GM18526 (cell line): Measurements from ENCODE around the gene CAMSAP2.

ENCODE experiments used
- POLR2A ChIP-seq: IDR thresholded peaks from 3 replicates; pipeline ENCODE4 v1.6.1; 2011; ENCODE audit not compliant: insufficient read length; ENCODE audit errors: extremely low read depth

CAMSAP2 gene, protein sequence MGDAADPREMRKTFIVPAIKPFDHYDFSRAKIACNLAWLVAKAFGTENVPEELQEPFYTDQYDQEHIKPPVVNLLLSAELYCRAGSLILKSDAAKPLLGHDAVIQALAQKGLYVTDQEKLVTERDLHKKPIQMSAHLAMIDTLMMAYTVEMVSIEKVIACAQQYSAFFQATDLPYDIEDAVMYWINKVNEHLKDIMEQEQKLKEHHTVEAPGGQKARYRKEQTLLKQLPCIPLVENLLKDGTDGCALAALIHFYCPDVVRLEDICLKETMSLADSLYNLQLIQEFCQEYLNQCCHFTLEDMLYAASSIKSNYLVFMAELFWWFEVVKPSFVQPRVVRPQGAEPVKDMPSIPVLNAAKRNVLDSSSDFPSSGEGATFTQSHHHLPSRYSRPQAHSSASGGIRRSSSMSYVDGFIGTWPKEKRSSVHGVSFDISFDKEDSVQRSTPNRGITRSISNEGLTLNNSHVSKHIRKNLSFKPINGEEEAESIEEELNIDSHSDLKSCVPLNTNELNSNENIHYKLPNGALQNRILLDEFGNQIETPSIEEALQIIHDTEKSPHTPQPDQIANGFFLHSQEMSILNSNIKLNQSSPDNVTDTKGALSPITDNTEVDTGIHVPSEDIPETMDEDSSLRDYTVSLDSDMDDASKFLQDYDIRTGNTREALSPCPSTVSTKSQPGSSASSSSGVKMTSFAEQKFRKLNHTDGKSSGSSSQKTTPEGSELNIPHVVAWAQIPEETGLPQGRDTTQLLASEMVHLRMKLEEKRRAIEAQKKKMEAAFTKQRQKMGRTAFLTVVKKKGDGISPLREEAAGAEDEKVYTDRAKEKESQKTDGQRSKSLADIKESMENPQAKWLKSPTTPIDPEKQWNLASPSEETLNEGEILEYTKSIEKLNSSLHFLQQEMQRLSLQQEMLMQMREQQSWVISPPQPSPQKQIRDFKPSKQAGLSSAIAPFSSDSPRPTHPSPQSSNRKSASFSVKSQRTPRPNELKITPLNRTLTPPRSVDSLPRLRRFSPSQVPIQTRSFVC (N-terminal part only)

DNA sequence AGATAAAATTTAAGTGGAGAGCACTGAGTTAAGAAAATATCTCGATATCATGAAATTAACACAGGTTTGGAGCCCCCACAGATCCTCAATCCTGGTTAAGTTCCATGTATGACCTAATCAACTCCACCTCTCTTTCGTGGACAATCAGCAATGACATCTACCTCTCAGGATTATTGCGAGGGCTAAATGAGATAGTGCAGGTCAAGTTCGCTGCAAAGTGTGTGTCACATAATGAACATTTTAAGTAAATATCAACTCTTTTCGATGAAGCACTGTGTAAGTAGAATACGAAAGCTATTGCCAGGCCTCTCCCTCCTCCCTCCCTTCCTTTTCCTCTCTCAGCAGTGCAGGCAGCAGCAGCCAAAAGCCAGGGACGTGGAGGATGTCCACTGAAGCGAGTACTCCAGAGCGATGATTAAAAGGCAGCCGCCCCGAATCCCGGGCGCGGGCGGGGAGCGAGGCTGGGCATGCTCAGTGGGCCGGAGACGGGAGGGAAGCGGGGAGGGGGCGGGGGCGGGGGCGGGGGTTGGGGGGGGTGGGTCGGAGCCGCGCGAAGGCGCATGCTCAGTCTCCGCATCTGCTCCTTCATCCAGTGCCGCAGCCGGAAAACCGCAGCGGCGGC is at the start of gene CAMSAP2:
Gene CAMSAP2 (plus strand): TSS at position 567 of the 622 bp plus-strand sequence. CDS start 935 bp downstream, outside the sequence.
- TF ChIP-seq POLR2A = peak; percentile 34

DNA sequence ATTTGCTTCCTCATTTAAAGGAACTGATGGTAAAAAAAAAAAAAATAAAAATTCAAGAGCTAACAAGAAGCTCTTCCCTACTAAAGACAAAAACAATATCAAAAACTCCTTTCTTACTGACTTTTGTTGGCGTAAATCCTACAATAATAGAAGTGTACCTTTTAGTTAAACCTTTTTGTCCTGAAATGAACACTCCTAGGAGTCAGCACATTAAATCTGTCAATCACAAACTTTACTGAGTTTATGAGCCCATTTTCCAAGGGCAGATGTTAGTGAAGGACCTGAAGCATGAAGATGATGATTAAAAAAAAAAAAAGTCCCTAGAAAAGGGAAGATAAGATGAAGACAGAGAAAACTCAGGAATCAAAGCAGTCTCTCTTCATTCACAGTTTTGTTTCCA is 46.4 kb upstream of the CAMSAP2 start:
- no peak for TF ChIP-seq POLR2A

DNA sequence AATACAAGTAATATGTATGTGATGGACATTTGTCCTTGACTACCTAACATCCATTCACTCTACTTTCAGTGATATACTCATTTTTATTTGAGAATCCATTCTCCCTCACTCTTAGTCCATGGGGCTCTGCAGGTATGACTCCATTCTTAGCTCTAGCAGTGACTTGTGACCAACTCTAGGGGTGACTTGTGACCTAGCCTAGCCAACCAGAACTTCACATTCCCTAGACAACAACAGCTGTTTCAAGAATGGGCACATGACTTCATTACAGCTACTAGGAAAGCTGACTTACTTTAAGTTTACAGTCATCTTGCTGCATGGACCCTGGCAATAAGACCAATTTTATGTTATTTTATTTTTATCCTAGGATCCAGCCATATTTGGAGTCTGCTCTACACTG is 45.4 kb upstream of the CAMSAP2 start:
- no peak for TF ChIP-seq POLR2A

DNA sequence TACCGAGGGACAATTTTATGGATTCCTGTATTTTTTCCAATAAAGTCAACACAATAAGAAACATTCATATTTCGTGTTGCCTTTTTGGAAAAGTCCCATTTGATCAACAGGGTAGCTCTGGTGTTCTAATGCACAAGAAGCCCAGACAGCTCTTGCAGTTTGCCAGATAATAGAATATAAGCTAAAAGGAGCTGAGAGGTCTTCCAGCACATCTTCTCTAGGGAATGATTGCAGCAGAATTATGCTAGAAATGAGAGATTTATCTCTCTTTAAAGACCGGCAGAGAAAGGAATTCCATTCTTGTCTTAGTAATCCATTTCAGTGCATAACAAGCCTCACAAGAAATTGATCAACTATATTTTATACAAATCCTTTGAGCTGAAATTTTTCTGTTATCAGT is 44.0 kb upstream of the CAMSAP2 start:
- TF ChIP-seq POLR2A = no peak

DNA sequence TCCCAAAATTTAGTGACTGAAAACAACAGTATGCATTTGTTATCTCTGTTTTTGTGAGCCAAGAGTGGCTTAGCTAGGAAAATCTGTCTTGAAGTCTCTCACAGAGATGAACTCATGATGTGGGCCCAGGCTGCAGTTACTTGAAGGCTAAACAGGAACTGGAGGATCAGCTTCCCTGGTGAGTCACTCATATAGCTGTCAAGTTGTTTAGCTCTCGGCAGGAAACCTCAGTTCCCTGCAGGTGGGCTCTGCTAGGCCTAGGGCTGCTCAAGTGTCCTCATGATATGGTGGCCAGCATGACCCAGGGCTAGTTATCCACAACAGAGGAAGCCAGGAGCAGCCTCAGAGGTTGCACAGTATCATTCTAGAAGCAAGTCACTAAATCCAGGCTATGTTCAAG is 38.8 kb upstream of the CAMSAP2 start:
- TF ChIP-seq POLR2A = no peak

DNA sequence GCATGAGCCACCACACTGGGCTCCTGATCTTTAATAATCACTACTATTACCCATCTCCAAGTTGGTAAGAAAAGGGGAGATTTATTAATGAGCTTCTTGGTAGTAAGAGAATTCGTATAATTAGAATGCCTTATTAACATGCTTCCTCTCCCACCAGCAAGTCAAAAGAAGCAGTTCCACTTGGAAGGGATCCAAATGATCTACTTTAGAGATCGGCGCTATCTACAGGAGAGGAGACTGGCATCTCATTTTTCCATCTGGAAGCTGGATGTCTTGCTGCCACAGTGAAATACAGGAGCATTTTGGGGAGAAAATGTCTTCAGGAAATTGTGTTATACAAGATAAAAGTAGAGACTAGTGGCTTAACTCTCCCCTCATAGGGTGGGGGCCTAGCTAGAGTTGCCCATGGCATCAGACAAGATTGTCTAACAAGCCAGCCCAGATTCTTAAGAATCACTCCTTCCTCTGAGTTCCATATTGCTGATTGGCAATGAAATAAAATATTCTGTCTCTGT is 33.6 kb upstream of the CAMSAP2 start:
- no peak for TF ChIP-seq POLR2A

DNA sequence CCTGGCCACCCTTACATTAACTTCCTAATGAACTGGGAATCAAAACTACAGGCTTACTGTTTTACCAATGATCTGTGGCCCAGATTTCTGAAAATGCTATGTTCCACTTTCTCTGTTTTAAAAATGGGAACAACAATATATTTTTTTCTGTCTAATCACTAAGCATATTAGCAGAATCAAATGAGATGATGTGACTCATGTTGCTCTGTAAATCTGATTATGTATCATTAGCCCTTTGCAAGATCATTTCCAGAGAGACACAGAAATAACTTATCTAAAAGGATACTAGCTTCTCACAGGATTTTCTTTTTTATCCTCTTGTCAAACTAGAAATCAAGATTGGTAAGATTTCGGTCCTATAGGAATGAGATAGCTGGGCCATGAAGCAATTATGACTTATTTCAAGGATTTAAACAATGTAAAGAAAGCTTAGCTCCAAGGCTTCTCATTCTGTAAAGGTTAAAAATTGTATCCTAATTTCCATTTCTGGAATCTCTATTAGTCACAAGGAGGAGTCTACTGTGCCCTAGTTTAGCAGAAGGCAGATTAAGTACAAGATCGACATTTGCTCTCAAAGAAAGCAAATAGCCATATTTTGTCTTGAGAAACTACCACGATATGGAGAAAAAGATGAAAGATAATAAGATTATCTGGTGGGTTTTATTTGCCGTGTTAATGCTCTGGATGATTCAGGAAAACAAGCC is 32.4 kb upstream of the CAMSAP2 start:
- no peak for TF ChIP-seq POLR2A

DNA sequence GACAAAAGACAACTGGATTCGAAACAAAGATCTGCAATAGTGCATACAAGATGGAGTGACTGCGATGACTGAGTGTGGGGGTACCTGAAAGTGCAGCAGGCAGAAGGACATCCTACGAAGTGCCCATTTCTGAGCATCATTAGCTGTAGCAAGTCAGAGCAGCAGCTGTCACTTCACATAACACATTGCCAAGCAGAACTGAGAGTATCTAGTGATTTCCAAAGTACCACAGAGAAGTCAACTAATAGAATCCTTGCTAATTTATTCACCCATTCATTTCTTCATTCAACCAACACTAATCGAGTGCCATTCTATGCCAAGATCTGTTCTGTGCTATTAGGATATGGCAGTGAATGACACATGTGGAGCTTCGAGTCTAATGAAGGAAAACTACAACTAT is 31.6 kb upstream of the CAMSAP2 start:
- no peak for TF ChIP-seq POLR2A

DNA sequence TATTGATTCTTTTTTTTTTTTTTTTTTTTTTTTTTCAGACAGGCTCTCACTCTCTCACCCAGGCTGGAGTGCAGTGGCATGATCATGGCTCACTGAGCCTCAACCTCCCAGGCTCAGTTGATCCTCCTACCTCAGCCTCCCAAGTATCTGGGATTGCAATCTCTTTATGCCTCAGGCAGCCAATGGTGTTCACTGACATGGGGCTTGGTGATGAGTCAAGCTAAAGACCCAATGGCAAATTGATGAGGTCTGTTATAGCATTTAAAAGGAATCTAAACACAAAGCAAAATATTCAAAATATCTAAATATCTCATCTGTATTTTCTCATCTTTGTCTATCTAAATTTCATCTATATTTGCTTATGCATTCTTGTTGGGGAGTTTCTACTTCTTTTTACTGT is 30.5 kb upstream of the CAMSAP2 start:
- TF ChIP-seq POLR2A = no peak

DNA sequence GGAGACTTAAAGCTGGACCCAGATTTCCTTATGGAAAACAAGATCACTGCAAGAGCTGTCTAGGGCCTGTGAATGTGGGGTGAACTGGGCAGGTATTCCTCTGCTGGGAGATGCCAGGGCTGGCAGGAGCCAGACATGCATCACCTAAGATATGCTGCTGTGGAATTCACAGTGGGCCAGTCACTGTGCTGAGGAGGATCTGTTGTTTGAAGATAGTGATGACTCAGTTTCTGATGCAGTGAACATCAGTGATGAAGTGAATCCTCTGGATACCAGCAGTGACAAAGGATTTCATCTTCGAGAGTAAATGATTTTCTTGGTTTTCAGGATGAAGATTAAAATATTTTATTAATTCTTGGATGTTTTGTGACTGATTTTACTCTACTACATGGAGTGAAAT is 29.9 kb upstream of the CAMSAP2 start:
- TF ChIP-seq POLR2A = no peak

DNA sequence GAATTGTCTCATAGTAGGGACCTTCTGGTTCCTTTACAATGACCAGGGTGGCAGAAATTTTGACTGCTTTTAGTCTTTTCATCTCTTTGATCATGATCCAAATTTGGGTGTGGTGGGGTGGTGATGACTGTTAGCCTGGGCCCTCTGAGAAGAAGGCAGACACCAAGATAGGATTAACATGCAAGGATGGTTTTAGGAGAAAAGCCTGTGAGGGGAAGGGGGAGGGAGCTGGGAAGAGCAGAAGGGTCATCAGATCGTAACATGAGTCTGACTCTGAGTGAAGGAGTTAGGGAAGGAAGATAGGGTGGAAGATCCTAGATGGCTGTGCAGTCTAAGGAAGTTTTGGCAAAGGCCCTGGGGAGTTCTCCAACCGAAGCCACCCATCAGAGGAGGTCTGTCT is 28.5 kb upstream of the CAMSAP2 start:
- no peak for TF ChIP-seq POLR2A

DNA sequence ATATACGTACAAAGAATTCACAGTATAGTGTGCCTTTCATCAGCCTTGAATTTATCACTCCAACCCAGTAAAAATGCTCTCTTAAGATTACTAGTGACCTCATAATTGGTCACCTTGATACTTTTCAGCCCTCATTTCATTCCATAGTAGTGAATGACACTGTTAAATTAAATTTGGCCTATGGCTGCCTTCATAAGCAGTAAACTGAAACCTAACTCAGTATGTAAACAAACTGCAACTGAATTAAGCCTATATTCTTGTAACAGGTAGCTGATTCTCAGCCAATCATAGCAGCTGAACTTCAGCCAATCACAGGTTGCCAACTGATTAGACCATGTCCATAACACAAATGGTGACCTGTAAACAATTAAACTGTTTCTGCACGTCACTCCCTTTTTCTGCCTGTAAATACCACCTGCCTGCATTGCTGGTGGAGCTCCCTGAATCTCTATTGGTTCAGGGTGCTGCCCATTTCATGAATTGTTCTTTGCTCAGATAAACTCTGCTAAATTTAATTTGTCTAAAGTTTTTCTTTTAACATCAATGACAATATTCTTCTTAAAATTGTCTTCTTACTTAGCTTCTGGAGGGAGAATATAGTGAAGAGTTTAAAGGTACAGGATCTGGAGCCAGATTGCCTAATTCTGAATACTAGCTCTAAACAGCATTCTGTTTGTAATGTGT is 24.0 kb upstream of the CAMSAP2 start:
- no peak for TF ChIP-seq POLR2A

DNA sequence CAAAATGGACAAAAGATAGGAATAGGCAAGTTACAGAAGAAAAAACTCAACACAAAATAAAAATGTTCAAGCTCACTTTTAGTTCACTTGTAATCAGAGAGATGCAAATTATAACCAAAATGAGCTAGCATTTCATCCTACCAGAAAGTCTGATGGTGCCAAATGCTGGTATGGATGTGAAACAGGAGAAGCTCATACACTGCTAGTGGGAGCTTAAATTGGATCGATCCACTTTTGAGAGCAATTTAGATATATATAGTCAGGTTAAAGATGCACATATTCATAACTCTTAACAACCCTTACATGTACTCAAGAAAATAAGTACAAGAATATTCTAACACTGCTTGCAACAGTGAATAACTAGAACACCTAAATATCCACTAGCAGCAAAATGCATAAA is 18.5 kb upstream of the CAMSAP2 start:
- TF ChIP-seq POLR2A = no peak

DNA sequence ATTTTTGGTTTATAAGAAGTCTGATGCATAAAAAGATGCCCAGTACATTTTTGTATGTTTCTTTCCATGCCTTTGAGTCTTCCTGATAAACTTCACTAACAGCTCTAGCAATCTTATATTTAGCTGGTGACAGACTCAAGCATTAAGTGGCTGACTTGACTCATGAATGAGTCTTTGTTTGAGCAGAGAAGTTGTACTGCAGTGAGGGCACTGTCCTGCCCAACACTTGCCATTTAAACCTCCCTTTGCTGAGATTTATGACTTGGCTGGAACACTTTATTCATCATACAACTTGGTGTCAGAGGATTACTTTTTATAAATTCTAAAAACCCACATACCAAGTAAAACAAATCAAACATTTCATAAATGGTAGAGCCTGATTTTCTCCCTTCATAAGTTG is 14.6 kb upstream of the CAMSAP2 start:
- no peak for TF ChIP-seq POLR2A
